ENCODE results near the gene USP6NL. TPM values are rescaled to one million over a fixed set of nuclear protein-coding genes. Genes with fewer than 3 reads are reported as not detected.

Gene USP6NL
- total and polyA plus RNA-seq, 9 of the 15 experiments (the other 6 are each of a cell fraction or from before 2014, with no cell fraction given) = 3.2 to 26.6 (median 19.8) TPM

DNA sequence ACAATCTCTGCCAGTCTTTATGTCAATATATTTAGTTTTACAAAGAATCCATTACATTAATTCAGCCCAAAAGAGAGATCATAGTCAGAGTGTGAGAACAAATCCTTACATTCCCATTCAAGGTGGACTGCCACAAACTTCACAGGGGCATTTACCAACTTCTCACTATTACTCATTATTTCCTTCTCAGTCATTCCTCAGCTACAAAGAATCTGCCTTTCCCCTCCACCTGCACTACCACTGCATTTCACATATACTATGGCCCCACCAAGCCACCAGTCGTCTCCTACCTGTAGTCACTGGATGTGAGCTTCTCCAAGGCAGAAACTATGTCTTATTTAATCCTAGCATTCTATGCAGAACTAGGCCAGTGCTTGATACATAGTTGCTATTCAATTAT lies 94.3 kb downstream of the USP6NL start:
- peaks cover 0 to 9% of the 10 kb centered on the region in 2 experiments; a peak in 2 of 5 replicates for H3K4me1 ChIP-seq (replicated peaks in 1 of 2; ENCODE audit: control insufficient read depth in 2 of 2, insufficient read depth in 2 of 2, low read length in 2 of 2)
- FAIRE-seq = no peak
- peaks cover 15% of the 10 kb centered on the region; the same call in 2 of the 3 replicates for H3K79me2 ChIP-seq (ENCODE audit: control insufficient read depth, insufficient read depth, low read length)
- CTCF ChIA-PET (ENCODE audit: low intra/inter-chr PET ratio) = interaction anchor here (0.6 to 4.1 kb wide), 3 partner anchors 31 to 241 kb away, joined by 3 to 60 read pairs (median 47); no protein-coding TSS in a partner anchor
- no peak overlapping the region for H2AFZ ChIP-seq (ENCODE audit: low read depth, low read length)
- BruUV-seq (replicated peaks) = no TSS peak
- H3K27me3 ChIP-seq (ENCODE audit: control insufficient read depth in 2 of 2, insufficient read depth in 2 of 2, low read length in 2 of 2) = no peaks in the 10 kb centered on the region
- 89% methylated on average over 1 of the region's 1 CpG for whole genome bisulfite sequencing (ENCODE audit: insufficient coverage, low coverage, missing lambda C conversion rate)
- no peaks in the 10 kb centered on the region for H4K20me1 ChIP-seq (replicated peaks; ENCODE audit: control insufficient read depth, insufficient read depth, low read length)
- ATAC-seq = no peak
- POLR2A ChIA-PET = interaction anchor here (0.6 kb wide), 1 partner anchor 170 kb away, joined by 3 read pairs; no protein-coding TSS in a partner anchor
- no peaks in the 10 kb centered on the region for H3K9me3 ChIP-seq (replicated peaks; ENCODE audit: control insufficient read depth, insufficient read depth, low read depth, low read length)
- no peak overlapping the region for H3K4me2 ChIP-seq (ENCODE audit: insufficient read depth, low read length)
- H3K36me3 ChIP-seq (ENCODE audit: control insufficient read depth, insufficient read depth, low read length) = peaks cover 49% of the 10 kb centered on the region
- no peak overlapping the region for H3K4me3 ChIP-seq
- no peaks in the 10 kb centered on the region for H3K9me1 ChIP-seq (ENCODE audit: control insufficient read depth, insufficient read depth, low read length)
- H3K9ac ChIP-seq (ENCODE audit: insufficient read depth in 1 of 2, low read depth in 2 of 2, low read length in 2 of 2) = no peak overlapping the region
- H3K27ac ChIP-seq (ENCODE audit: extremely low read depth, low read depth, low read length) = no peak overlapping the region
- in situ Hi-C loops (cut with MboI) (loop anchor here (5.0 to 25.0 kb wide), 3 partner anchors 205 to 470 kb away; no protein-coding TSS in a partner anchor), intact Hi-C loops (cut with micrococcal nuclease) (no loop called here)
- DNase-seq (ENCODE audit: extremely low read depth in 1 of 4, low spot score in 3 of 4) = no peak
- TF ChIP-seq, protein P1, sequence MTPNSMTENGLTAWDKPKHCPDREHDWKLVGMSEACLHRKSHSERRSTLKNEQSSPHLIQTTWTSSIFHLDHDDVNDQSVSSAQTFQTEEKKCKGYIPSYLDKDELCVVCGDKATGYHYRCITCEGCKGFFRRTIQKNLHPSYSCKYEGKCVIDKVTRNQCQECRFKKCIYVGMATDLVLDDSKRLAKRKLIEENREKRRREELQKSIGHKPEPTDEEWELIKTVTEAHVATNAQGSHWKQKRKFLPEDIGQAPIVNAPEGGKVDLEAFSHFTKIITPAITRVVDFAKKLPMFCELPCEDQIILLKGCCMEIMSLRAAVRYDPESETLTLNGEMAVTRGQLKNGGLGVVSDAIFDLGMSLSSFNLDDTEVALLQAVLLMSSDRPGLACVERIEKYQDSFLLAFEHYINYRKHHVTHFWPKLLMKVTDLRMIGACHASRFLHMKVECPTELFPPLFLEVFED (CRISPR knock-in tag; conservative IDR thresholded peaks at IDR 0.05) = no peak
- TF ChIP-seq, protein P2, sequence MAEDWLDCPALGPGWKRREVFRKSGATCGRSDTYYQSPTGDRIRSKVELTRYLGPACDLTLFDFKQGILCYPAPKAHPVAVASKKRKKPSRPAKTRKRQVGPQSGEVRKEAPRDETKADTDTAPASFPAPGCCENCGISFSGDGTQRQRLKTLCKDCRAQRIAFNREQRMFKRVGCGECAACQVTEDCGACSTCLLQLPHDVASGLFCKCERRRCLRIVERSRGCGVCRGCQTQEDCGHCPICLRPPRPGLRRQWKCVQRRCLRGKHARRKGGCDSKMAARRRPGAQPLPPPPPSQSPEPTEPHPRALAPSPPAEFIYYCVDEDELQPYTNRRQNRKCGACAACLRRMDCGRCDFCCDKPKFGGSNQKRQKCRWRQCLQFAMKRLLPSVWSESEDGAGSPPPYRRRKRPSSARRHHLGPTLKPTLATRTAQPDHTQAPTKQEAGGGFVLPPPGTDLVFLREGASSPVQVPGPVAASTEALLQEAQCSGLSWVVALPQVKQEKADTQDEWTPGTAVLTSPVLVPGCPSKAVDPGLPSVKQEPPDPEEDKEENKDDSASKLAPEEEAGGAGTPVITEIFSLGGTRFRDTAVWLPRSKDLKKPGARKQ (CRISPR knock-in tag; IDR thresholded peaks at IDR 0.05) = no peak
- TF ChIP-seq CEBPB (tag; IDR thresholded peaks at IDR 0.05) (no peak), PCBP1 (IDR thresholded peaks at IDR 0.05; ENCODE audit: low read depth, low read length, poor library complexity, severe bottlenecking) (no peak), BHLHE40 (IDR thresholded peaks at IDR 0.05; ENCODE audit: low read length) (no peak), ZFP1 (CRISPR knock-in tag; IDR thresholded peaks at IDR 0.05) (no peak), ETV5 (CRISPR knock-in tag; IDR thresholded peaks at IDR 0.05; ENCODE audit: low read depth) (no peak), NCOA4 (IDR thresholded peaks at IDR 0.05; ENCODE audit: partially characterized antibody) (no peak), GATAD2A (IDR thresholded peaks at IDR 0.05) (no peak), RUNX1 (IDR thresholded peaks at IDR 0.05; ENCODE audit: low read depth) (no peak), L3MBTL2 (IDR thresholded peaks at IDR 0.05) (no peak), PTRF (tag; IDR thresholded peaks at IDR 0.05) (no peak), SAFB (IDR thresholded peaks at IDR 0.05; ENCODE audit: borderline replicate concordance, low read depth, low read length) (no peak)
- TF ChIP-seq, protein P3, sequence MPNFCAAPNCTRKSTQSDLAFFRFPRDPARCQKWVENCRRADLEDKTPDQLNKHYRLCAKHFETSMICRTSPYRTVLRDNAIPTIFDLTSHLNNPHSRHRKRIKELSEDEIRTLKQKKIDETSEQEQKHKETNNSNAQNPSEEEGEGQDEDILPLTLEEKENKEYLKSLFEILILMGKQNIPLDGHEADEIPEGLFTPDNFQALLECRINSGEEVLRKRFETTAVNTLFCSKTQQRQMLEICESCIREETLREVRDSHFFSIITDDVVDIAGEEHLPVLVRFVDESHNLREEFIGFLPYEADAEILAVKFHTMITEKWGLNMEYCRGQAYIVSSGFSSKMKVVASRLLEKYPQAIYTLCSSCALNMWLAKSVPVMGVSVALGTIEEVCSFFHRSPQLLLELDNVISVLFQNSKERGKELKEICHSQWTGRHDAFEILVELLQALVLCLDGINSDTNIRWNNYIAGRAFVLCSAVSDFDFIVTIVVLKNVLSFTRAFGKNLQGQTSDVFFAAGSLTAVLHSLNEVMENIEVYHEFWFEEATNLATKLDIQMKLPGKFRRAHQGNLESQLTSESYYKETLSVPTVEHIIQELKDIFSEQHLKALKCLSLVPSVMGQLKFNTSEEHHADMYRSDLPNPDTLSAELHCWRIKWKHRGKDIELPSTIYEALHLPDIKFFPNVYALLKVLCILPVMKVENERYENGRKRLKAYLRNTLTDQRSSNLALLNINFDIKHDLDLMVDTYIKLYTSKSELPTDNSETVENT (CRISPR knock-in tag; IDR thresholded peaks at IDR 0.05) = no peak
- TF ChIP-seq, protein P4, sequence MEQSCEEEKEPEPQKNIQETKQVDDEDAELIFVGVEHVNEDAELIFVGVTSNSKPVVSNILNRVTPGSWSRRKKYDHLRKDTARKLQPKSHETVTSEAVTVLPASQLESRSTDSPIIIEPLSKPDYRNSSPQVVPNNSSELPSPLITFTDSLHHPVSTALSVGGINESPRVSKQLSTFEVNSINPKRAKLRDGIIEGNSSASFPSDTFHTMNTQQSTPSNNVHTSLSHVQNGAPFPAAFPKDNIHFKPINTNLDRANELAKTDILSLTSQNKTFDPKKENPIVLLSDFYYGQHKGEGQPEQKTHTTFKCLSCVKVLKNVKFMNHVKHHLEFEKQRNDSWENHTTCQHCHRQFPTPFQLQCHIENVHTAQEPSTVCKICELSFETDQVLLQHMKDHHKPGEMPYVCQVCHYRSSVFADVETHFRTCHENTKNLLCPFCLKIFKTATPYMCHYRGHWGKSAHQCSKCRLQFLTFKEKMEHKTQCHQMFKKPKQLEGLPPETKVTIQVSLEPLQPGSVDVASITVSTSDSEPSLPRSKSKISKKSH (CRISPR knock-in tag; IDR thresholded peaks at IDR 0.05) = no peak
- TF ChIP-seq, protein P5, sequence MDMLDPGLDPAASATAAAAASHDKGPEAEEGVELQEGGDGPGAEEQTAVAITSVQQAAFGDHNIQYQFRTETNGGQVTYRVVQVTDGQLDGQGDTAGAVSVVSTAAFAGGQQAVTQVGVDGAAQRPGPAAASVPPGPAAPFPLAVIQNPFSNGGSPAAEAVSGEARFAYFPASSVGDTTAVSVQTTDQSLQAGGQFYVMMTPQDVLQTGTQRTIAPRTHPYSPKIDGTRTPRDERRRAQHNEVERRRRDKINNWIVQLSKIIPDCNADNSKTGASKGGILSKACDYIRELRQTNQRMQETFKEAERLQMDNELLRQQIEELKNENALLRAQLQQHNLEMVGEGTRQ (CRISPR knock-in tag; IDR thresholded peaks at IDR 0.05) = no peak
